MCF 10A (cell line): ENCODE measurements around the gene GMDS. TPM values are rescaled to one million over a fixed set of nuclear protein-coding genes. Genes with fewer than 3 reads are reported as not detected.

ENCODE experiments used
- BruUV-seq: library from RNA; stranded (reverse); fragments of 400-500 nt; replicated peaks from 2 replicates; lab custom pipeline; 2021; lab: Mats Ljungman, UMichigan
- CTCF ChIA-PET: fragments of 300-600 bp; sonication (Branson Sonifier 250); formaldehyde crosslinking; extraction: SDS; loops from one replicate; lab custom pipeline; 2021; ENCODE audit warnings: antibody characterized with exemption, inconsistent platforms; lab: Yijun Ruan, JAX
- POLR2A ChIA-PET: fragments of 300-600, 350-650 bp; sonication (Branson Sonifier 250); formaldehyde crosslinking; extraction: SDS; loops from one replicate; lab custom pipeline; 2020; ENCODE audit warnings: antibody characterized with exemption, inconsistent platforms; lab: Yijun Ruan, JAX
- DNase-seq: peaks from one replicate; pipeline ENCODE4 v3.0.0-alpha.2; 2018; ENCODE audit not compliant: unreplicated experiment
- H3K27ac Mint-ChIP-seq: one replicate; pipeline ENCODE4 v1.8.0; 2022; ENCODE audit warnings: mild to moderate bottlenecking, low read depth, mixed read lengths; ENCODE audit not compliant: unreplicated experiment
- H3K27me3 Mint-ChIP-seq: one replicate; pipeline ENCODE4 v1.8.0; 2022; ENCODE audit warnings: mixed read lengths; ENCODE audit not compliant: insufficient read depth, unreplicated experiment
- H3K36me3 Mint-ChIP-seq: one replicate; pipeline ENCODE4 v1.8.0; 2022; ENCODE audit warnings: mild to moderate bottlenecking, moderate library complexity, mixed read lengths; ENCODE audit not compliant: insufficient read depth, unreplicated experiment
- H3K4me1 Mint-ChIP-seq: one replicate; pipeline ENCODE4 v1.8.0; 2022; ENCODE audit warnings: mixed read lengths; ENCODE audit not compliant: insufficient read depth, unreplicated experiment
- H3K4me3 Mint-ChIP-seq: one replicate; pipeline ENCODE4 v1.8.0; 2022; ENCODE audit warnings: mild to moderate bottlenecking, moderate library complexity, mixed read lengths; ENCODE audit not compliant: unreplicated experiment
- H3K9me3 Mint-ChIP-seq: one replicate; pipeline ENCODE4 v1.8.0; 2022; ENCODE audit warnings: mixed read lengths; ENCODE audit not compliant: unreplicated experiment
- CTCF ChIP-seq: fragments of 200-600 bp; IDR thresholded peaks from one replicate; pipeline ENCODE4 v1.8.0; 2022; ENCODE audit warnings: antibody characterized with exemption, mild to moderate bottlenecking; ENCODE audit not compliant: unreplicated experiment
- intact Hi-C: fragments of 100-400 bp; cut with micrococcal nuclease; formaldehyde crosslinking; loops from 2 replicates; pipeline ENCODE4 v1.14.1; 2022
- total RNA-seq: library from RNA; stranded (reverse); gene quantifications from 2 replicates; pipeline ENCODE4 v1.2.3, GENCODE V29; 2022

The GMDS gene
- total RNA-seq, 1 experiment from 2014 or later, result 24.9 TPM

DNA sequence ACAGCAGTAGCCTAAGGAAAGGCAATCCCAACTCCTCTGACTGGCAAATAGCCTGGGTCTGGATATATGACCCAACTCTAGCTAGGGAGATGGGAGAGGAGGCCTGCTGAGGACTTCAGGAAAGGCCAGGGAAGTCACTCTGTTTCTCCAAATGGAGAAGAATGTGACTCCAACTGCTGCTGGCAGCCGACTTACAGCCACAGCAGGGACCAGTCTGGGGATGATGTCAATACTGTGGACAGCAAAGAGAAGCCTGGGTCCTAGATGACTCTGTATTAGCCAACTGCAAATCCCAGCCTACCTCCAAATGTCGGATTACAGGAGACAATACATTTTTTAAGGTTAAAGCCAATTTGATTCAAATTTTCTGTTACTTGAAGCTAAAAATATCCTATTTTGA, 403.1 kb downstream of the GMDS start:
- Mint-ChIP-seq H3K4me1 (peaks cover 13% of the 10 kb centered on the region), H3K27me3 (no peaks in the 10 kb centered on the region), H3K36me3 (no peaks in the 10 kb centered on the region), H3K4me3 (no peak overlapping the region), H3K9me3 (no peaks in the 10 kb centered on the region), H3K27ac (no peak overlapping the region)
- ChIA-PET CTCF (no interaction called here), POLR2A (no interaction called here)
- no peak for DNase-seq
- intact Hi-C loops, result no loop called here
- no TSS peak for BruUV-seq
- TF ChIP-seq CTCF, result no peak

DNA sequence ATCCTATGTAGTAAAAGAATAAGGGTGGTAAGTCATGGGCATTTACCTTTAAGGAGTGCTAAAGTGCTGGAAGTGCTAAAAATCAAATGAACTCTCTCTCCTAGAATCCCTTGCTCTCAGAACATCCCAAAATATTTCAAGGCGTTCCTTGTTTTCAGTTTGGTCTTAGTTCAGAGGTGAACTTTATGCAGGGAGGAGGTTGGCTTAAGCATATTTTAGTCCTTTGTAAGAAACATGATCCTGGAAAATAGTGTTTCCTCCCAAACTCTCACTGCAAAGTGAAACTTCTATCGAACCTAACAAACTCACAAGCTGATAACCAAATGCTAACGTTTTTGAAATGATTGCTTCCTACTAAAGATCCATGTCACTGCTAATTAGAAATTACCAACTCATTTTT, 404.3 kb downstream of the GMDS start:
- CTCF ChIA-PET, result no interaction called here

DNA sequence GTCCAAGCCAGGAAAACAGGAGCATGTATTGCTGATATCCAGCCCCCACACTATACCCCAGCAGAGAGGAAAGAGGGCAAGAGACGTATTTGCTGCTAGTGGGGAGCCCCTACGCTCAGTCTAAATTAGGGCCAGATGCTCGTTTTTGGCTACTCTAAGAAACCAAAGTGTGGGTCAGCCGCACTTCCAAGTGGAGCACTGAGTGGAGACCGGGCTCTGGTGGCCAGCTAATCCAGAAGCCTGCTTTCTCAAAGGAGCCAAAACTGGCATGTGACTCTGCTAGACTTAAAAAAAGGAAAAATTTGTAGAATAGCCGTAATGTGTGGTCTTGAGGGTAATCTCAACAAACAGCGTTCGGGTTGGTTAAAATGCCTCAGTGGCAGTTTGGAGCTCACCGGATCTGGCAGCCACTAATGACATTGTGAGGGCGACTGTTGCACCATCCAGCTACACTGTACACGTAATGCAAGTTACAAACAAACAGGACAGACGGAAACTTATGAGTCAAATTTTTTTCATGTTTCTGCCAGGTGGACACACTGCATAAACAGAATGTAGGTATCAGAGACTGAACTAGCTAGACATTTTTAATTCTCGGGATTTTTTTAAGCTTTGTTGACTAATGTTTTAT, 404.8 kb downstream of the GMDS start:
- Mint-ChIP-seq H3K9me3 (no peaks in the 10 kb centered on the region), H3K27me3 (no peaks in the 10 kb centered on the region), H3K27ac (no peak overlapping the region), H3K4me3 (no peak overlapping the region), H3K36me3 (no peaks in the 10 kb centered on the region), H3K4me1 (peaks cover 14% of the 10 kb centered on the region)
- peak; percentile 56 for DNase-seq
- no TSS peak for BruUV-seq
- intact Hi-C loops, result no loop called here
- CTCF ChIA-PET, result no interaction called here
- POLR2A ChIA-PET, result no interaction called here
- TF ChIP-seq CTCF, result no peak

More for the DNA sequence above, 404.3 kb downstream of the GMDS start:
- DNase-seq, result no peak
- TF ChIP-seq CTCF, result no peak
- no peaks in the 10 kb centered on the region for H3K27me3 Mint-ChIP-seq
- H3K4me3 Mint-ChIP-seq, result no peak overlapping the region
- no peak overlapping the region for H3K27ac Mint-ChIP-seq
- no peaks in the 10 kb centered on the region for H3K36me3 Mint-ChIP-seq
- no TSS peak for BruUV-seq
- no peaks in the 10 kb centered on the region for H3K9me3 Mint-ChIP-seq
- H3K4me1 Mint-ChIP-seq, result peaks cover 14% of the 10 kb centered on the region
- POLR2A ChIA-PET, result no interaction called here
- intact Hi-C loops, result no loop called here

- Mint-ChIP-seq H3K27ac (no peak overlapping the region), H3K27me3 (no peaks in the 10 kb centered on the region), H3K36me3 (no peaks in the 10 kb centered on the region), H3K9me3 (no peaks in the 10 kb centered on the region), H3K4me3 (no peak overlapping the region), H3K4me1 (peaks cover 14% of the 10 kb centered on the region)
- BruUV-seq, result no TSS peak
- intact Hi-C loops, result no loop called here
- no peak for TF ChIP-seq CTCF
- ChIA-PET POLR2A (interaction anchor here (0.5 kb wide), 1 partner anchor 28 kb away, joined by 3 read pairs; no protein-coding TSS in a partner anchor), CTCF (no interaction called here)
- DNase-seq, result no peak
Observed at GRCh38 chr6:1839361-1839760, 406.0 kb downstream of the GMDS start.
